ENCODE measurements around the gene OR10A4. TPM values are rescaled to one million over a fixed set of nuclear protein-coding genes. Genes with fewer than 3 reads are reported as not detected.
A peak's percentile ranks its signal among the peaks of the same experiment; 100 is the strongest.

Gene OR10A4
- total and polyA plus RNA-seq, 10 of the 15 experiments (the other 5 are each of a cell fraction or from before 2014, with no cell fraction given), result not detected

DNA sequence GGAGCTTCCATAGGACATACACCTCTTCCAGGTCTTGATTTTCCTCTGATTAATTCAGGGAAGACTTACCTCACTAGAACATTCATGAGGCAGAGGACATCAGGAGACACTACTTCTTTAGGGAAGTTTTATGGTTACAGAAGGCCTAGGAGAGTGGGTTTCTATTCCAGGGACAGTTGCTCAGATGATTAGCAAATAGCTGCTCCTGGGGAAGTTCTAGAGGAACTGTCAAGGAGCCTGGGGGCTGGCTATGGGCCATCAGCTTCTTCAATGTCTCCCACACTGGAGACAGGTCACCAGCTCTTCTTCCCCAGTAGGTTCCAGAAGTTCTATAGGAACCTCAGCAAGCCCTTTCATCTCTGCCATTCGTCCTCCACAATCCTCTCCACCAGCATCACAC lies 42.4 kb upstream of the OR10A4 start (continued):
- TF ChIP-seq GATAD2B (conservative IDR thresholded peaks at IDR 0.05; ENCODE audit: low read depth) (no peak), PAX8 (IDR thresholded peaks at IDR 0.05) (no peak), ZZZ3 (IDR thresholded peaks at IDR 0.05; ENCODE audit: control insufficient read depth, insufficient read length, low read depth) (no peak), POLR2AphosphoS2 (IDR thresholded peaks at IDR 0.05; ENCODE audit: low read depth, low read length) (no peak), SMC3 (IDR thresholded peaks at IDR 0.05; ENCODE audit: borderline replicate concordance, low read length) (no peak), ZNF207 (IDR thresholded peaks at IDR 0.05; ENCODE audit: borderline replicate concordance) (no peak)
- TF ChIP-seq, protein P1, sequence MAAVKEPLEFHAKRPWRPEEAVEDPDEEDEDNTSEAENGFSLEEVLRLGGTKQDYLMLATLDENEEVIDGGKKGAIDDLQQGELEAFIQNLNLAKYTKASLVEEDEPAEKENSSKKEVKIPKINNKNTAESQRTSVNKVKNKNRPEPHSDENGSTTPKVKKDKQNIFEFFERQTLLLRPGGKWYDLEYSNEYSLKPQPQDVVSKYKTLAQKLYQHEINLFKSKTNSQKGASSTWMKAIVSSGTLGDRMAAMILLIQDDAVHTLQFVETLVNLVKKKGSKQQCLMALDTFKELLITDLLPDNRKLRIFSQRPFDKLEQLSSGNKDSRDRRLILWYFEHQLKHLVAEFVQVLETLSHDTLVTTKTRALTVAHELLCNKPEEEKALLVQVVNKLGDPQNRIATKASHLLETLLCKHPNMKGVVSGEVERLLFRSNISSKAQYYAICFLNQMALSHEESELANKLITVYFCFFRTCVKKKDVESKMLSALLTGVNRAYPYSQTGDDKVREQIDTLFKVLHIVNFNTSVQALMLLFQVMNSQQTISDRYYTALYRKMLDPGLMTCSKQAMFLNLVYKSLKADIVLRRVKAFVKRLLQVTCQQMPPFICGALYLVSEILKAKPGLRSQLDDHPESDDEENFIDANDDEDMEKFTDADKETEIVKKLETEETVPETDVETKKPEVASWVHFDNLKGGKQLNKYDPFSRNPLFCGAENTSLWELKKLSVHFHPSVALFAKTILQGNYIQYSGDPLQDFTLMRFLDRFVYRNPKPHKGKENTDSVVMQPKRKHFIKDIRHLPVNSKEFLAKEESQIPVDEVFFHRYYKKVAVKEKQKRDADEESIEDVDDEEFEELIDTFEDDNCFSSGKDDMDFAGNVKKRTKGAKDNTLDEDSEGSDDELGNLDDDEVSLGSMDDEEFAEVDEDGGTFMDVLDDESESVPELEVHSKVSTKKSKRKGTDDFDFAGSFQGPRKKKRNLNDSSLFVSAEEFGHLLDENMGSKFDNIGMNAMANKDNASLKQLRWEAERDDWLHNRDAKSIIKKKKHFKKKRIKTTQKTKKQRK (IDR thresholded peaks at IDR 0.05; ENCODE audit: low read depth, low read length), result no peak
- TF ChIP-seq, protein P2, sequence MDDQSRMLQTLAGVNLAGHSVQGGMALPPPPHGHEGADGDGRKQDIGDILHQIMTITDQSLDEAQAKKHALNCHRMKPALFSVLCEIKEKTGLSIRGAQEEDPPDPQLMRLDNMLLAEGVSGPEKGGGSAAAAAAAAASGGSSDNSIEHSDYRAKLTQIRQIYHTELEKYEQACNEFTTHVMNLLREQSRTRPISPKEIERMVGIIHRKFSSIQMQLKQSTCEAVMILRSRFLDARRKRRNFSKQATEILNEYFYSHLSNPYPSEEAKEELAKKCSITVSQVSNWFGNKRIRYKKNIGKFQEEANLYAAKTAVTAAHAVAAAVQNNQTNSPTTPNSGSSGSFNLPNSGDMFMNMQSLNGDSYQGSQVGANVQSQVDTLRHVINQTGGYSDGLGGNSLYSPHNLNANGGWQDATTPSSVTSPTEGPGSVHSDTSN (IDR thresholded peaks at IDR 0.05; ENCODE audit: insufficient replicate concordance, low read depth, low read length), result no peak

DNA sequence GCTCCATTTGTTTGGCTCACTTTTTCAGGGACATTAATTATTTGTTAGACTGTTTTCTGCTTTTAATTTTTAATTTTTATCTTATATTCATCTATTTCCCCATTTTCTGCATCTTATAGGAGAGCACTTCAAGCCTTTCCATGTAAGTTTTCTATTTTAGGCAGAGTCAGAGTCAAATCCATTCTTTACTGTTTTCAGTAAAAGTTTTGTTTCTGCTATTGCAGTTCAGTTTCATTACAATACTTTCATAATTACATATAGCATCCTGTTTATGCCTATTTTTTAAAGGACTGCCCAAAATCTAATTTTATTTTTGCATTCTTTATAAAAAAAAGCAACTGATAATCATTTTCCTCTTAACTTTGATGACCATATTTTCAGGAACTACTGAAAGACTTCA lies 34.7 kb upstream of the OR10A4 start:
- TF ChIP-seq ZNF622 (IDR thresholded peaks at IDR 0.05), result no peak
- TF ChIP-seq NFIC (IDR thresholded peaks at IDR 0.05; ENCODE audit: low read depth, low read length), result peak; percentile 34; the same call in 1 of the 2 replicates
- TF ChIP-seq JUNB (IDR thresholded peaks at IDR 0.05), result peak; percentile 66
- TF ChIP-seq MEF2A (IDR thresholded peaks at IDR 0.05; ENCODE audit: insufficient read depth, low read depth, low read length), result peak; percentile 59; the same call in 1 of the 2 replicates
- TF ChIP-seq, protein P3, sequence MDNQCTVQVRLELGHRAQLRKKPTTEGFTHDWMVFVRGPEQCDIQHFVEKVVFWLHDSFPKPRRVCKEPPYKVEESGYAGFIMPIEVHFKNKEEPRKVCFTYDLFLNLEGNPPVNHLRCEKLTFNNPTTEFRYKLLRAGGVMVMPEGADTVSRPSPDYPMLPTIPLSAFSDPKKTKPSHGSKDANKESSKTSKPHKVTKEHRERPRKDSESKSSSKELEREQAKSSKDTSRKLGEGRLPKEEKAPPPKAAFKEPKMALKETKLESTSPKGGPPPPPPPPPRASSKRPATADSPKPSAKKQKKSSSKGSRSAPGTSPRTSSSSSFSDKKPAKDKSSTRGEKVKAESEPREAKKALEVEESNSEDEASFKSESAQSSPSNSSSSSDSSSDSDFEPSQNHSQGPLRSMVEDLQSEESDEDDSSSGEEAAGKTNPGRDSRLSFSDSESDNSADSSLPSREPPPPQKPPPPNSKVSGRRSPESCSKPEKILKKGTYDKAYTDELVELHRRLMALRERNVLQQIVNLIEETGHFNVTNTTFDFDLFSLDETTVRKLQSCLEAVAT (IDR thresholded peaks at IDR 0.05), result no peak
- TF ChIP-seq ASH2L (IDR thresholded peaks at IDR 0.05; ENCODE audit: borderline replicate concordance, low read depth), result no peak
- RAD21 ChIA-PET (ENCODE audit: unreplicated experiment), result no interaction called here
- DNase-seq (ENCODE audit: low read depth, low spot score) (no peak), ATAC-seq (peak; percentile 36; the same call in 1 of the 3 replicates), FAIRE-seq (no peak)
- Histone ChIP-seq H3K4me2 (ENCODE audit: control insufficient read depth, insufficient read depth) (no peak overlapping the region), H3K4me3 (no peak overlapping the region), H3K9ac (ENCODE audit: control insufficient read depth, insufficient read depth, low read length) (no peak overlapping the region), H4K20me1 (ENCODE audit: control insufficient read depth, insufficient read depth) (no peaks in the 10 kb centered on the region), H3K27me3 (replicated peaks in 1 of 2; ENCODE audit: control insufficient read depth in 2 of 2, insufficient read depth in 2 of 2, low read length in 1 of 2) (no peaks in the 10 kb centered on the region; a peak in 1 of 4 replicates), H3K4me1 (ENCODE audit: control insufficient read depth, insufficient read depth, low read length) (no peaks in the 10 kb centered on the region), H3K36me3 (ENCODE audit: control insufficient read depth in 2 of 2, insufficient read depth in 2 of 2, low read length in 1 of 2) (no peaks in the 10 kb centered on the region), H3K9me3 (replicated peaks; ENCODE audit: control insufficient read depth, insufficient read depth, low read length) (no peaks in the 10 kb centered on the region), H3K79me2 (ENCODE audit: control insufficient read depth, insufficient read depth, low read length) (no peaks in the 10 kb centered on the region), H3K27ac (ENCODE audit: control insufficient read depth, insufficient read depth) (no peak overlapping the region), H2AFZ (ENCODE audit: control insufficient read depth, low read depth, low read length) (no peak overlapping the region)
- SMC1A ChIA-PET (ENCODE audit: uncharacterized antibody, unreplicated experiment), result interaction anchor here (0.7 to 1.2 kb wide), 2 partner anchors 8 to 1637 kb away, joined by 3 to 4 read pairs; no protein-coding TSS in a partner anchor
- no TSS peak for BruUV-seq (replicated peaks)
- POLR2A ChIA-PET, result no interaction called here
- in situ Hi-C loops (cut with MboI), result no loop called here
- intact Hi-C loops (cut with micrococcal nuclease; ENCODE audit: unreplicated experiment), result no loop called here
- CTCF ChIA-PET, result interaction anchor here (0.6 to 1.7 kb wide), 3 partner anchors 21 to 169 kb away, joined by 3 to 4 read pairs (median 4); no protein-coding TSS in a partner anchor
